IPS DF 4.7 (cell line): ENCODE data around the gene SLAMF9.

Source experiments
- DNase-seq: peaks from one replicate; pipeline ENCODE4 v3.0.0-alpha.2; 2013; ENCODE audit warnings: low spot score; ENCODE audit errors: extremely low read depth

Gene SLAMF9

GRCh38 chr1:159953536-159954515 lies at the start of gene SLAMF9:
SLAMF9 (minus strand) TSS chr1:159954237; CDS start chr1:159954137, 100 bp downstream.
- DNase-seq: no peak

GRCh38 chr1:160001440-160001839 lies 47.4 kb upstream of the SLAMF9 start:
- DNase-seq: no peak

- DNase-seq: no peak
These were observed 45.2 kb upstream of the SLAMF9 start for GRCh38 chr1:159999204-159999603.

- DNase-seq: no peak
These were observed 42.6 kb upstream of the SLAMF9 start for GRCh38 chr1:159996653-159997052.

- no peak for DNase-seq
These were observed 40.9 kb upstream of the SLAMF9 start for GRCh38 chr1:159994896-159995295.

- DNase-seq: no peak
These were observed 39.9 kb upstream of the SLAMF9 start for GRCh38 chr1:159993911-159994310.

GRCh38 chr1:159992161-159992560 lies 38.1 kb upstream of the SLAMF9 start:
- no peak for DNase-seq

GRCh38 chr1:159991513-159991912 lies 37.5 kb upstream of the SLAMF9 start:
- DNase-seq: no peak

GRCh38 chr1:159990005-159990404 lies 36.0 kb upstream of the SLAMF9 start:
- no peak for DNase-seq

GRCh38 chr1:159989581-159989980 lies 35.5 kb upstream of the SLAMF9 start:
- no peak for DNase-seq

- no peak for DNase-seq
These were observed 34.0 kb upstream of the SLAMF9 start for GRCh38 chr1:159988006-159988405.

GRCh38 chr1:159987186-159987585 lies 33.1 kb upstream of the SLAMF9 start:
- DNase-seq: no peak

GRCh38 chr1:159986531-159986930 lies 32.5 kb upstream of the SLAMF9 start:
- DNase-seq: no peak

GRCh38 chr1:159986093-159986492 lies 32.1 kb upstream of the SLAMF9 start:
- DNase-seq: no peak

- DNase-seq: no peak
These were observed 31.4 kb upstream of the SLAMF9 start for GRCh38 chr1:159985473-159985872.

GRCh38 chr1:159983681-159984080 lies 29.6 kb upstream of the SLAMF9 start:
- DNase-seq: no peak

GRCh38 chr1:159982280-159982679 lies 28.2 kb upstream of the SLAMF9 start:
- no peak for DNase-seq

- DNase-seq: no peak
These were observed 27.5 kb upstream of the SLAMF9 start for GRCh38 chr1:159981351-159982055.

- DNase-seq: no peak
These were observed 26.7 kb upstream of the SLAMF9 start for GRCh38 chr1:159980786-159981185.

GRCh38 chr1:159980076-159980475 lies 26.0 kb upstream of the SLAMF9 start:
- no peak for DNase-seq

- DNase-seq: no peak
These were observed 25.2 kb upstream of the SLAMF9 start for GRCh38 chr1:159979257-159979656.

GRCh38 chr1:159978107-159978398 lies 24.0 kb upstream of the SLAMF9 start:
- DNase-seq: no peak
